Pancreas (tissue), 10 donors: ENCODE results near the gene C15orf39. TPM values are rescaled to one million over a fixed set of nuclear protein-coding genes. Genes with fewer than 3 reads are reported as not detected.
"Not testable (repeated sequence)": the region's sequence is repeated elsewhere in the genome, so short reads cannot be mapped to it uniquely, and the experiment has no call there.

ENCODE experiments used
- ATAC-seq, 4 donors: fragments of 200-7000 bp; cut with Tn5 transposase; one replicate each; pipeline versions ENCODE4 v1.8.0 to v1.9.1; 2020; ENCODE audit warnings: mild to moderate bottlenecking in 4 of 4, moderate library complexity in 4 of 4
- DNase-seq, 6 donors: peaks; one replicate each; pipeline ENCODE4 v3.0.0-alpha.2; 2020
- FAIRE-seq: peaks from 2 replicates; lab custom pipeline; 2012; peaks lifted over from hg19 to GRCh38; lab: Jason Lieb, UNC
- H3K27ac ChIP-seq, 4 donors: fragments of 200-600 bp; sonication (generic); 1 replicate in 3 of 4; 2 replicates in 1 of 4; pipeline versions ENCODE4 v1.5.0 to v1.8.0; 2020
- H3K27me3 ChIP-seq, 4 donors: fragments of 200-600 bp; one replicate each; pipeline ENCODE4 v1.8.0; 2021
- H3K36me3 ChIP-seq, 3 donors: fragments of 200-600 bp; sonication (generic) in 1 of 3; one replicate each; pipeline versions ENCODE4 v1.5.0 to v1.8.0; 2020 to 2021
- H3K4me1 ChIP-seq, 3 donors: fragments of 200-600 bp; one replicate each; pipeline ENCODE4 v1.8.0; 2021
- H3K4me3 ChIP-seq, 4 donors: fragments of 200-600 bp; sonication (generic) in 2 of 4; one replicate each; pipeline versions ENCODE4 v1.5.0 to v1.8.0; 2020 to 2021
- H3K9me3 ChIP-seq, 4 donors: fragments of 200-600 bp; one replicate each; pipeline ENCODE4 v1.8.0; 2021
- WGBS, 2 donors: extraction: QIAGEN DNeasy Blood & Tissue Kit; methylation state at CpG; one replicate each; pipeline ENCODE4 v1.1.7; 2013; 5-methylcytosine and 5-hydroxymethylcytosine counted together
- intact Hi-C, 3 donors: fragments of 100-400 bp; cut with DNase I; formaldehyde crosslinking; loops; one replicate each; pipeline versions ENCODE4 v1.11.1 to v1.14.2; 2022
- polyA plus RNA-seq, 2 donors: library from polyadenylated mRNA; stranded (reverse); fragments of 200-250 nt; gene quantifications; one replicate each; pipeline ENCODE4 v1.2.3, GENCODE V29; 2013
- total RNA-seq, 6 donors: library from RNA; stranded (reverse); fragmentation: NEBNext Ultra II Directional in 4 of 6; extraction: Animal tissue kit (Norgen Biotek cat#: 25700) in 4 of 6; gene quantifications; one replicate each; pipeline versions ENCODE4 v1.2.1 to v1.2.4, GENCODE V29; 2021 to 2023
- TF ChIP-seq, protein P1 (sequence below), 4 donors: fragments of 200-600 bp; sonication (generic) in 3 of 4; IDR thresholded peaks; one replicate each; pipeline versions ENCODE4 v1.5.0 to v1.8.0; 2021; ENCODE audit warnings: antibody characterized with exemption in 4 of 4
- donor health status: healthy with polysubstance abuse.
- donor health status: DM: no; HTN: no; CAD: no; lungs with moderate emphysema.
- donor health status: DM: no; HTN: no; CAD: no.
- donor health status: control.
- donor health status: control.
- donor health status: Bipolar disorder and iron deficiency.
- donor health status: DM: yes; HTN: yes; CAD: no.
- donor health status: DM: no; HTN: no; CAD: no.
- donor health status: DM: no; HTN: no; CAD: no.
- donor health status: DM: yes; HTN: yes; CAD: no.

C15orf39 gene
- total and polyA plus RNA-seq, 8 donors = 7.9 to 27.4 (median 12.7) TPM

DNA sequence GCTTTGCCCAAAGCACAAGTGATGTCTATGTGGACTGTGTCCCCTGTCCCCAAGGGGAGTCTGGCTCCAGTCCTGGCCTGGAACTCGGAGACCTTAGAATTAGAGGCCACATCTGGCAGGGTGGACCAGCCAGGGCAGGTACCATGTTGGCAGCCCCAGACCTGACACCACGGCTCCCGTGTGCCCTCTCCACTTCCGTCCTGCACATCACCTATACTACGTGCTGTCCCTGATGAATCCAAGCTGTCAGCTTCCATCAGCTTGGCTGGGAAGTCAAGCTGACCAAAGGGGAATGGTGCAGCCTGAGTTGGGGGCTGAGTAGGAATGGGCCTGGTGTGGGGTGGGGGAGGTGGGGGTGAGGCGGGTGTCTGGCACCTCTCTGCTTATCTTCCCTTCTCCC lies 15.3 kb downstream of the C15orf39 start:
- Histone ChIP-seq H3K4me3 (no peak overlapping the region), H3K4me1 (peaks cover 0 to 6% (median 0%) of the 10 kb centered on the region in 3 donors), H3K27me3 (no peaks in the 10 kb centered on the region), H3K27ac (no peak overlapping the region), H3K9me3 (no peaks in the 10 kb centered on the region), H3K36me3 (peaks cover 0 to 6% (median 6%) of the 10 kb centered on the region in 3 donors)
- TF ChIP-seq, protein P1, sequence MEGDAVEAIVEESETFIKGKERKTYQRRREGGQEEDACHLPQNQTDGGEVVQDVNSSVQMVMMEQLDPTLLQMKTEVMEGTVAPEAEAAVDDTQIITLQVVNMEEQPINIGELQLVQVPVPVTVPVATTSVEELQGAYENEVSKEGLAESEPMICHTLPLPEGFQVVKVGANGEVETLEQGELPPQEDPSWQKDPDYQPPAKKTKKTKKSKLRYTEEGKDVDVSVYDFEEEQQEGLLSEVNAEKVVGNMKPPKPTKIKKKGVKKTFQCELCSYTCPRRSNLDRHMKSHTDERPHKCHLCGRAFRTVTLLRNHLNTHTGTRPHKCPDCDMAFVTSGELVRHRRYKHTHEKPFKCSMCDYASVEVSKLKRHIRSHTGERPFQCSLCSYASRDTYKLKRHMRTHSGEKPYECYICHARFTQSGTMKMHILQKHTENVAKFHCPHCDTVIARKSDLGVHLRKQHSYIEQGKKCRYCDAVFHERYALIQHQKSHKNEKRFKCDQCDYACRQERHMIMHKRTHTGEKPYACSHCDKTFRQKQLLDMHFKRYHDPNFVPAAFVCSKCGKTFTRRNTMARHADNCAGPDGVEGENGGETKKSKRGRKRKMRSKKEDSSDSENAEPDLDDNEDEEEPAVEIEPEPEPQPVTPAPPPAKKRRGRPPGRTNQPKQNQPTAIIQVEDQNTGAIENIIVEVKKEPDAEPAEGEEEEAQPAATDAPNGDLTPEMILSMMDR (IDR thresholded peaks at IDR 0.05) = no peak
- 87 to 92% methylated on average over 6 of the region's 6 CpGs for WGBS, 2 donors
- ATAC-seq (no peak), FAIRE-seq (no peak), DNase-seq (no peak)
- intact Hi-C loops = no loop called here

DNA sequence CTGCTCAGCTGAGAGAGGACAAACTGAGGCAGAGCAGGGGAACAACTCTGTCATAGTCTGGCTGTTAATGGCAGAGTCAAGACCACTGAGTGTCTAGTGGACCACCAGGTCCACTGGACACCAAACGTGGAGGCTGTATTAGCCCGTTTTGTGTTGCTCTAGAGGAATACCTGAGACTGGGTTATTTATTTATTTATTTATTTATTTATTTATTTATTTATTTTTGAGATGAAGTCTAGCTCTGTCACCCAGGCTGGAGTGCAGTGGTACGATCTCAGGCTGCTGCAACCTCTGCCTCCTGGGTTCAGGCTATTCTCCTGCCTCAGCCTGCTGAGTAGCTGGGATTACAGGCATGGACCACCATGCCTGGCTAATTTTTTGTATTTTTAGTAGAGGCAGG lies 15.9 kb downstream of the C15orf39 start:
- H3K9me3 ChIP-seq, H3K36me3 ChIP-seq, H3K4me1 ChIP-seq, H3K27me3 ChIP-seq, intact Hi-C loops, ATAC-seq, FAIRE-seq, H3K27ac ChIP-seq, DNase-seq, H3K4me3 ChIP-seq: not testable (repeated sequence)
- 86 to 95% methylated on average over 3 of the region's 3 CpGs for WGBS, 2 donors

DNA sequence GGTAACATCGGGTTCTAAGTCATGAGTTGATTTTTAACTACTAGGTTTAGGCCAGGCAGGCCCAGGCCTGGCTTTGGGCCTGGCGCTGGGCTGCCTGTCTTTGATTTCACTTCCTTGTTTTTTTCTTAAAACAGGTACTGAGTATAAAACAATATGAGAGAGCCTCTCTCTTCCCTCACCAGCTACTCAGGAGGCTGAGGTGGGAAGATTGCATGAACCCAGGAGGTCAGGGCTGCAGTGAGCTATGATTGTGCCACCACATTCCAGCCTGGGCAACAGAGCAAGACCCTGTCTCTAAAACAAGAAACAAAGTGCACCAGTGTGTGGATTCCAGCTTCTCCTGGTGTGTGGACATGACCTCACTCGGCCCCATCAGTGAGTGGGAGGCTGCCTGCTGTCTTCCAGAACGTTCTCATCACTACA lies 17.8 kb downstream of the C15orf39 start:
- peak overlapping the region in 2 of 4 donors; percentile 59 to 60 for H3K27ac ChIP-seq
- H3K9me3 ChIP-seq, H3K27me3 ChIP-seq, H3K4me1 ChIP-seq, FAIRE-seq, H3K4me3 ChIP-seq, H3K36me3 ChIP-seq, intact Hi-C loops: not testable (repeated sequence)
- 35 to 48% methylated on average over 4 of the region's 4 CpGs for WGBS, 2 donors
- ATAC-seq (peak in 3 of 4 donors; percentile 21 to 58 (median 27)), DNase-seq (peak in 1 of 6 donors; percentile 14)

DNA sequence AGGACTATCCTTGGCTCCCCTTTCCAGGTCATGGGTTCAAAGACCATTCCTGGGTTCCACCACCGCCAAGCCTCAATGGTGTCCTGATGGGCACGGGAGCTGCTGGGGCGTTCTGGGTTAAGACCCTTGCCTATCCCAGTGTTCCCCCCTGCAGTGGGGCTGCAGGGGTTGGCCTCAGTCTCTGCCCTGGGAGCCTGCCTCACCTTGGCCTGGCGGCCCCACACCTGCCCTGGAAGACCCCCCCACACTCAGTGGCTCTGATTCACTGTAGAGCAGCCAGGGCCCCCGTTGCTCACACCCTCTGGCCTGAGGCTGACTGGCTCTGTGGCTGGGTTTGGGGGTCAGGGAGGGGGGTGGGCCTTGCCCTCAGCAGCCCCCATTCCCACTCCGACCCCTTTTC lies 22.0 kb downstream of the C15orf39 start:
- intact Hi-C loops = loop anchor here in 1 of 3 donors (10.0 kb wide), 1 partner anchor 101 kb away; no protein-coding TSS in a partner anchor
- H3K9me3 ChIP-seq = no peaks in the 10 kb centered on the region
- TF ChIP-seq, protein P1 (IDR thresholded peaks at IDR 0.05) = no peak
- WGBS, 2 donors = 86 to 96% methylated on average over 5 to 6 of the region's 6 CpGs
- FAIRE-seq (no peak), ATAC-seq (no peak), DNase-seq (peak in 1 of 6 donors; percentile 59)
- no peak overlapping the region for H3K4me3 ChIP-seq
- no peak overlapping the region for H3K27ac ChIP-seq
- H3K27me3 ChIP-seq = no peaks in the 10 kb centered on the region
- peaks cover 0 to 5% (median 0%) of the 10 kb centered on the region in 3 donors for H3K4me1 ChIP-seq
- no peaks in the 10 kb centered on the region for H3K36me3 ChIP-seq

DNA sequence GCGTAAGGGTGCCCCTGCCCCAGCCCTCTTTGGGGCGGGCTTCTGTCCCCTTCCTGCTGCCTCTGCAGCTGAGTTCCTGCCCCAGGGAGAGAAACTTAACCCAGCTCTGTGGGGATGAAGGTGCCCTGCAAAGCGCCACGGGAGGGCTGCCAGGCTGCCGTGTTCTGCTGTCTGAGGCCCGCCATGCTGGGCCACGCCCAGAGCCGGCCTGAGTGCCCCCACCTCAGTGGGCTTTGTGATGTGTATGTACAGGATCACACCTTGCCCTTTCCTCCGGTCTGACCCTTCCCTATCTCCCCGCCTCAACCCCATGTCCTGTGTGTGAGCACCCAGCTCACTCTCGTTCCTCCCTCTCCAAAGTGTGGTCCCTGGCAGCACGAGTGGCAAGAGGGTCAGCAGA lies 22.6 kb downstream of the C15orf39 start:
- Histone ChIP-seq H3K4me3 (no peak overlapping the region), H3K36me3 (no peaks in the 10 kb centered on the region), H3K27ac (no peak overlapping the region), H3K9me3 (no peaks in the 10 kb centered on the region), H3K27me3 (no peaks in the 10 kb centered on the region), H3K4me1 (no peaks in the 10 kb centered on the region)
- DNase-seq = peak in 1 of 6 donors; percentile 53
- intact Hi-C loops = loop anchor here in 1 of 3 donors (10.0 kb wide), 1 partner anchor 101 kb away; no protein-coding TSS in a partner anchor
- TF ChIP-seq, protein P1 (IDR thresholded peaks at IDR 0.05) = no peak
- FAIRE-seq = no peak
- ATAC-seq = no peak
- WGBS, 2 donors = 67 to 81% methylated on average over 12 of the region's 12 CpGs

DNA sequence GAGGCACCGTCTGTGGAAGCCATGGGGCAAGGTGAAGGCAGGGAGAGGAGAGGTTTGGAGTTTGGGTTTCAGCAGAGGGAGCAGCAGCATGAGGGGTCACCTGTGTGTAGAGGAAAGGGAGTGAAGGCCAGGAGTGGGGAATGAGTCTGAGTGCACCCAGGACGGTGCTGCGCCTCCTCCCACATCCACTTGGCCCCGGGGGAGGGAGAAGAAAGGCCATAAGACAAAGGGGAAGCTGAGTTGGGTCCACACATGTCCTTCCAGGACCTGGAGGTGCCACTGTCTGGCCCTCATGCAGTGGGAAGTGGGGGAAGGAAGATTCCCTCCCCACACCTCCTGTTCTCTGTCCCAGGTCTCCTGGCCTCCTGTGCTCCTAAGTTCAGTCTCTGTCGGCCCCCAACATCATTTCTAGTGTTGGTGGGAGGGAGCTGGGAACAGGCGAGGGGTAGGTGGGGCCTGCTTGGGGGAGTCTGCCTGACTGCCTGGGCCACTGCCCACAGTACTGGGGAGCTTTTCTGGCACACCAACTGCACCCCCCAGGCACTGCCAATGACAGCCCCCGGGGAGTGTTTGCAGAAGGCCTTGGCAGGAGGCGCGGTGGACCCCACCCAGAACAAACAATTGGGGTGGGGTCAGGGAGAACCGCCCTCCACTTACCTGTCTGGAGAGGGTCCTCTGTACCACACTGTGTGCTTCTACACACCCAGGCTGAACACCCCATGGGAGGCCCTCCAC lies 23.6 kb downstream of the C15orf39 start:
- WGBS, 2 donors = 50 to 58% methylated on average over 7 to 10 of the region's 10 CpGs

More for the DNA sequence above, 23.6 kb downstream of the C15orf39 start:
- not testable (repeated sequence) for H3K27ac ChIP-seq, FAIRE-seq, H3K27me3 ChIP-seq, H3K4me1 ChIP-seq, H3K4me3 ChIP-seq, H3K36me3 ChIP-seq, ATAC-seq, H3K9me3 ChIP-seq
- intact Hi-C loops = loop anchor here in 1 of 3 donors (10.0 kb wide), 1 partner anchor 100 kb away; no protein-coding TSS in a partner anchor
- DNase-seq = peak in 2 of 6 donors; percentile 40 to 46
